PC-3 (cell line): ENCODE data around the gene POLR1E.

ENCODE experiments used
- CTCF ChIP-seq: fragments of 300-600 bp; sonication (generic); conservative IDR thresholded peaks from 2 replicates; pipeline ENCODE4 v1.5.1; 2017; ENCODE audit warnings: antibody characterized with exemption, low read depth, mild to moderate bottlenecking, low read length
- EZH2 ChIP-seq: fragments of 300-600 bp; sonication (generic); IDR thresholded peaks from one replicate; pipeline ENCODE4 v1.6.1; 2017; ENCODE audit warnings: antibody characterized with exemption, mild to moderate bottlenecking, low read length; ENCODE audit not compliant: unreplicated experiment

GRCh38 chr9:37531699-37532098 is 46.0 kb downstream of the POLR1E start:
- TF ChIP-seq EZH2 = no peak
- no peak for TF ChIP-seq CTCF
